Measurements from ENCODE around the gene PRKCG.

GRCh38 chr19:53870485-53870844 is 11.5 kb upstream of the PRKCG start:
- TF ChIP-seq CTCF (conservative IDR thresholded peaks at IDR 0.05; ENCODE audit: low read length) = no peak
- TF ChIP-seq EZH2phosphoT487 (IDR thresholded peaks at IDR 0.05; ENCODE audit: borderline replicate concordance, low read depth, low read length) = no peak
